NCI-H2107 treated with DMSO at 0.1 percent for 48 hours (cell line): Measurements from ENCODE around the gene BARHL1.

Experiments
- DNase-seq: peaks from one replicate; lab custom pipeline; 2025; ENCODE audit not compliant: unreplicated experiment; lab: John Stamatoyannopoulos, UW

Gene BARHL1

DNA sequence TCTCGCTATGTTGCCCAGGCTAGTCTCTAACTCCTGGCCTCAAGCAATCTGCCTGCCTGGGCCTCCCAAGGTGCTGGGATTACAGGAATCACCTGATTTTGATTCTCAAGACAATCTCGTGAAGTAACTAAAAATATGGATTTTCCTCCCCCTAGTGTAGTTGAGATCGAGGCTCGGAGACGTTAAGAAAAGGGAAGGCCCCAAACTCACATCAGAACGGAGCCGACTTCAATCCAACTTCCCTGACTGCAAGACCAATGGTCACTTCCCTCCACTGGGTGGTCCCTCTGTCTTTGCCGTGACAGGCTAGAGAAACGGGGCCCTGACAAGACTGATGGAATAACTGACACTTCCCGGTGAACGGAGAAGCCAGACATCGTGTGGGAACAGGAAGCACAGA, 28.3 kb downstream of the BARHL1 start:
- no peak for DNase-seq

DNA sequence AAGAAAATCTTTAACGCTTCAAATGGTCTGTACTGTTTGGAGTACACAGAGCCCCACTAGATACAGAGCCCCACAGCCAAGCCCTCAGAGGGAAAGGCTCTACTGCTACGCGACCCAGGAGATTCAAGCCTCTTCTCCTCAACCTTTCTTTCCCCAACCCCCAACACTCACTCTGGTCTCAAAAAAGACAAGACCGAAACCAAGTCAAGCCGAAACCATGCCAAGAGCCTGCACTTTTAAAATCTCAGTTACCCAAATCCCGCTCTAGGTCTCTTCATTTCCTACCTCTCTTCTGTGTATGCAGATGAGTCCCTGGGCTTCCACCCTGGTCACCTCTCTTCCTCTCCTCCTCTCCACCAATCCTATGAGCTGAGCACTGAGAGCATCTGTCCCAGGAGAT, 31.9 kb downstream of the BARHL1 start:
- no peak for DNase-seq

DNA sequence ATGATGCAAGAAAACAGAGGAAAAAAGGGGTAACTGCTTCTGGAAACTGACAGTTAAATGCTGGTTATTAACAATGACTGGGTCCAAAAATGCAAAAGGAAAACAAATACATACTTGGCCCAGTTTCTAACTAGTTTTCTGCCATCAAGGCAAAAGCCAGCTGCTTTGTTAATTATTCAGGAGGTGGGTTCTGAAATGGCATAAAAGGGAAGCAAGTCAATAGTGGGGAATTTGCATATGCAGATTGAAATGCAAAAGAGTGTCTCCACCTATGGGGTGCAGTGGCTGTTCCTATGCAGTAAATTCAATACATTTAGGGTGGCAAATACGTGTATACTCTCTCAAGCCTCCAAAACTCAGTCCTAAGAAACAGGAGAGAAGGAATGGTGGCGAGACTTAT, 33.4 kb downstream of the BARHL1 start:
- DNase-seq, result no peak

DNA sequence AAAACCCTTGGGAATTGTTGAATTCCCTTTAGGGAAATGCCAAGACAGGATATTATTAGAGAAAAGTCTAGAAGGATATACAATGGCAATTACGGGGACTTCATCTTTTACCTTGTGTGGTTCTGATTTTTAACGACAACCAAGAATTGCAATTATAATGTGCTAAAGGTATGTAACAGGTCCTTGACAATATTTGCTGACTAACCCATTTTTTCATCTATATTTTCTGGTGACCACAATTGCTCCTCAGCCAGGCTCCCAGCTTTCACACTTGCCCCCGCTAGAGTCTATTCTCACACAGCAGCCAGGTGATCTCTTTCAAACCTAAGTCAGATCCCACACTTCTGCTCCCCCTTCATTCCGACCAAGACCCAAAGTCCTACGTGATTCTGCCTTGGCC, 34.3 kb downstream of the BARHL1 start:
- no peak for DNase-seq

DNA sequence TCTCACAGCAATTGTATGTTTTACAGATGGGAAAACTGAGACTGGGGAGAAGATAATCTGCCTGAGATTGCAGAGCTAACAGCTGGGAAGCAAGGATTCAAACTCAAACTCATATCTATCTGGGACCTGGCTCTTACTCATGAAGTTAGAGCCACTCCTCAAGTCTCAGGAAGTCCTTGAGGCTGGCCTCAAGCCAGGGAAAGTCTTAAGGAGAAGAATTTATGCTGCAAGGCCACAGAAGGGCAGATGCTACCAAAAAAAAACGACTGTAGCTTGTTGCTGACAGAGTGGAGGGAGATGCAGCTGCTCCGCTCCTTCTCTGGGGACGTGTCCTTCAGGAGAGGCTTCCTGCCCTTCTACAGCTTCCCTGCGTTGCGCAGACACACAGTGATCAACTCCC, 39.8 kb downstream of the BARHL1 start:
- DNase-seq, result no peak

DNA sequence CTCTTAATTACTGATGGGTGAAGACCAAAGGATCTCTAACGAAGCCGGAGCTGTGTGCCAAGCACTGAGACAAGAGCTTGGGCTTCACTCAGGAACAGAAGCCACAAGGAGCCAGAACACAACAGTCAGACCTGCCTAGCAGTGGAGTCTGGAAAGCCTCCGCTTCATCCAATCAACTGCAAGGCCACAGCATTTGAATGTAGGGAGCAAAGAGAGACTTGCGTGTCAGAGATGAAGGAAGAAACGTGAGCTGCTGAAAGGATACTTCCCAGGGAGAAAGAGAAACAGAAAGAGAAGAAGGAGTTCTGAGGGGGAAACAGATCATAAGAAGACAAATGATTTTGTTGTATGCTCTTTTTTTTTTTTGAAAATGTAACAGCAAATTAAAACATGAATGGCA, 43.9 kb downstream of the BARHL1 start:
- DNase-seq, result no peak

DNA sequence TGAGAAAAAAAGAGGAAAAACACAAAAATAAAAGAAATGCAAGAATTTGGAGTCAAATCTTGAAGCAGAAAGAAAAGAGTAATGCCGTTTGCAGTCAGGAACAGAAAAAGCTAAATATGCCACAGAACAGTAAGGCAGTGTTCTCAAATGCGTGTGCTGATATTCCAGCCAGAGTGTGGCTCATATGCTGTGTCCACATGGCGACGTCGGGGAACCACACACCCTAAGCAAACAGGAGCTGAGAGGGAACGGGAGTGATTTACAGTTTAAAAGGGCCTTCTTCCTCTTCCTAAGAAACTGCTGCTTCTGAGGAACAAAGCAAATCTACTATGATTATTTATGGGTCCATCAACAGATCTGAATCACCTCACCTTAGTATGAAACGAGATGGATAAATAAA, 44.7 kb downstream of the BARHL1 start:
- no peak for DNase-seq

DNA sequence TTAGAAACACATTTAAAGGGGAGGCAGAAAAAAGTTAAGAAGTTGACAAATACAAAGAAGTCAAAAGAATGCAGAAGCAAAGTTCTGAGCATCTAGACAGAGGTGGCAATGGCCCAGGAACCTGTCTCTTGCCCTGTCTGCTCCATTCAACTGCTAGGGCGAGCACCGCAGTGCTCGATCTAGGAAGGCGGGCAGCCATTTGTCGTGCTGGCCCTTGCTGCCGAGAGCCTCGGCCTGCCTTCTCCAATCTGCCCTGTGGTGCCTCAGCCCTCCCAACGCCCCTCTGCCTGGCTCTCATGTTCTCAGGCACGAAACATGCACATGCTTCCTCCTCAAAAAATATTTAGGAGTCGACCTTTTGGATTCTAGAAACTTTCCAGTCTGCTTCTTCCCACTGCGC, 45.2 kb downstream of the BARHL1 start:
- DNase-seq, result no peak

DNA sequence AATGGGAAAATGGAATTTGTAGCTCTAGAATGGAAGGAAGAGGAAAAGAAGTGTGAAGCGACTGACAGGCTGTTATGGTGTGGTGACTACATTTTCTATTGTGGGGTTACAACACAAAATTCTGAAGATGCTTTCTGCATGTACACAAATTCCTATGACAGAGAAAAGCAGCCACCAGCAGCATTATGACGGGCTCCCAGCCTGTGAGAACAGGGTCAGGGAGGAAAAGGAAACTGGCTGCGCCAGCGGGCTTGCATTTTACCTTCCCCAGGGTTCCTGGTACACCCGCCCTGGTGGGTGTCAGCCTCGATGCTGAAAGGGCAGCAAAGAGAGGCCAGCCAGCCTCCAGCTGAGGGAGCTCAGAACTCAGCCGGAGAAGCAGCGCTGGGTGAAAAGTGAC, 46.3 kb downstream of the BARHL1 start:
- DNase-seq, result no peak

DNA sequence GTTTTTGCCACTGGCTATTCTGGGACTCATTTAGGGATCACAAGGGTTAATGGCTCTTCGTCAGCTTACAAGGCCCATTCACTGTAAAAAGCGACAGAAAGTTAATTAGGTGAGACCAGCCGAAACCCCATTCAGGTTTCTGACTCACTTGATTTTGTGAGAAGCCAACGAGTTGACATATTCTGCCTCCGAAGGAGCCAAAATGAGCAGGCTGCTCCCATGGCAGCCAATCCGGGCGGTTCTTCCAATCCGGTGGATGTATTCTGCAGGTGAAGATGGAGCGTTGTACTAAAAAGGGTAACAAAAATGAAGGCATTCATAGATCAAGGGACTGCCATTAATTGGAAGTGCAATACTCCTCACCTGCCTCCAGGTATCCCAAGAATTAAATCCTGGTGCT, 47.7 kb downstream of the BARHL1 start:
- no peak for DNase-seq

DNA sequence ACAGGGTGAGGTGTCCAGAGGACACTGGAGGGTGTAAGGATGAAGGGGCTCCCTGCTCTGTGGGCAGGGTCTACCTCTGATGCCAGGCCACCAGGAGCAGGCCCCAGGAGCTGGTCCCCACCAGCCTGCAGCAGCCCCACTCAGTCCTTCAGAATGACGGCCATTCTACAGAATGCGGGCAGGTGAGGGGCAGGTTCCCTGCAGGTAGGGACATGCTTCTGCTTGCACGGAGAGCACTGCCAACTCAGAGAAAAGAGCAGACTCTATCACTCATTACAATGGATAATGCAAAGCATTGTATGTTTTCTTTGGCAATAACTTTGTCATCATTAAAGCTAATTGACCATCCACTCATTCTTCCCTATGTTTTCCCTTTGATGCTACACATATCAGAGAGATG, 48.4 kb downstream of the BARHL1 start:
- no peak for DNase-seq

DNA sequence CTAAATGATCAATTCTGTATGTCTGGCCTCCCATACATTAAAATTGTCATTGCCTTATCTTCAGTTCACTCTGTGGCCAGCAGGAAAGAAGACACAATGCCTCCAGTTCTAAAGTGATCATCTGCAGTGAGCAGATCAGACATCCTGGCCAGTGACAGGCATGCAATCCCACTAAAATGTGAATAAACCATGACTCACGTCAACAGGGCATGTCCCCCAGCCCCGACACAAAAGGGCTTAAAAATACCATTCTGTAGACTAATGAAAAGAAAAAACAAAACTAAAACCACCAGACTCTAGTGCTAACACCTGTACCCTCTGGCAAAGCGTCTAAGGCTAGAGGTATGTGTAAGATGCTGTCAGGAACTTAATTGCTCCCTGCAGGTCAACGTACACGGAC, 48.9 kb downstream of the BARHL1 start:
- DNase-seq, result no peak

DNA sequence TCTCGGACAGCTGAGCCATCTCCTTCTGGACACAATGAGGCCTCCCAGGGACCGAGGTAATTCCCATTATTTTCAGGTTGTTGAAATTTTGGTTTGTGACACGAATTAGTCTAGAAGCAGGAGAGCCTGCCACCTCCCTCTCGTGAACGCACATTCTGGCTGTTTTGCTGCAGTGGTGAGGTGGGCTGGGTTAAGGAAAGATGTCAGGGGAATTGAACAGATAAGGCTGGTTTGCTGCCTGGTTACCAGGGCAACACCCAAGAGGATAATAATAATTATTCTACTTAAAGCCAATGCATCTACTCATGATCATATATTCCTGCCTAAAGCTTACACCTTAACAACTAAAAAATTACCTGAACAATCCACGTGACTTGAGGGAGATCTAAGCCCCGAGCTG, 49.3 kb downstream of the BARHL1 start:
- DNase-seq, result no peak

DNA sequence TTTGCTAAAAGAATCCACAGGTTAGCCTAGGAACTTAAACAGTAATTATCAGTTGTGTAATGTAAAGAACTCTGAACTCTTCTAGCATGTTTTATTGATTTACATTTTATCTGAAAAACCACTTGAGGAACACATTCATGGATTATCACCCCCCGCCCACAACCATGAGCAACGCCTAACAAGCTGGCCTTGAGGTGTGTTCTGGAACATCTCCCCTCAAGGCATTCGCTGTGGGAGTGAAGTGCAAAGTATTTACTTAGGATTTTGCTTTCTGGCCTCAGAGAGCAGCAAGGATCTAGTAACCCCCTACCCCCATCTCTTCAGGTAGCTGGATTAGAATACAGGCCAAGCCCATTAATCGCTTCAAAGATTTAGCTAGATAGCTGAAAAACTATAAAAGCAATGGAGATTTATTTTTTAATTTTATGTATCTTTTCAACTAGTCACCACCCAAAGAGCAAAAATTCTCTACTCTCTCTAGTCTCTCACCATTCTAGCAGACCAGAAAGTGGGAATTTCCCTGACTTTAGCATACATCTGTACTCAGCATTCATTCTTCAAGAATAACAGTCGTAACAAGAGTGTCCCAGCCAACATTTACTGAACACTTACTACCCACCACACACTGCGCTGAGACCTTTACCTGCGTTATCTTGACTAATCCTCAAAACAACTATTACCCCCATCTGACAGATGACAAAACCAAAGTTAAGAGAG, 50.2 kb downstream of the BARHL1 start:
- no peak for DNase-seq

DNA sequence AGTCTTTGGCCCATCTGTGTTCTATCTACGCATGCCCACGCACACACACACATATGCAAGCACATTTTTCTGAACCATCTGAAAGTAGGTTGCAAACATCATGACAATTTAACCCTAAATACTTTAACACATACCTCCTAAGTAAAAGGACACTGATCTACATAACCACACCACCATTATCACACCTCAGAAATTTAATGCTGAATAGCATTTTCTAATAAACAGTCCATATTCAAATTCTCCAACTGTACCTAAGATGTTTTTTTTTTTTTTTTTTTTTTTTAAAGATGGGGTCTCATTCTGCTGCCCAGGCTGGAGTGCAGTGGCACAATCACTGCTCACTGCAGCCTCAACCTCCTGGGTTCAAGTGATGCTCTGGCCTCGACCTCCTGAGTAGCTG, 51.9 kb downstream of the BARHL1 start:
- no peak for DNase-seq

DNA sequence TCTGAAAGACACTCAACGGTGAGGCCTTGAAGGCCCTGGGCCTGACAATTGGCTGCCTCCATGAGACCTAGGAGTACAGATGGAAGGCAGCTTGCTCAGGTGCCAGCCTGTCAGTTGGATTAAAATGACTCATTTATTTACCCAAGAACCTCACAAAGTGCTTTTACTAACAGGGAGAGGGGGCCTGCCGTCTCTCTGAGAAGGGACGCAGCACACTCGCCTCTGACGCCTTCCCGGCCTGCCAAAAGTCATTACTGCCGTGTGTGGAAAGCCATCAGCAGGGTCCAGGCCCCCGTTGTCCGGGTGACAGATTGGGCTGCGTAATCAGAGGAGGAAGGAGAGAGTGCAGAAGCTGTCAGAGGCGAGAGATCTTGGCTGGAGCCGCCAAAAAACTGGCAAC, 54.9 kb downstream of the BARHL1 start:
- DNase-seq, result peak; percentile 14

DNA sequence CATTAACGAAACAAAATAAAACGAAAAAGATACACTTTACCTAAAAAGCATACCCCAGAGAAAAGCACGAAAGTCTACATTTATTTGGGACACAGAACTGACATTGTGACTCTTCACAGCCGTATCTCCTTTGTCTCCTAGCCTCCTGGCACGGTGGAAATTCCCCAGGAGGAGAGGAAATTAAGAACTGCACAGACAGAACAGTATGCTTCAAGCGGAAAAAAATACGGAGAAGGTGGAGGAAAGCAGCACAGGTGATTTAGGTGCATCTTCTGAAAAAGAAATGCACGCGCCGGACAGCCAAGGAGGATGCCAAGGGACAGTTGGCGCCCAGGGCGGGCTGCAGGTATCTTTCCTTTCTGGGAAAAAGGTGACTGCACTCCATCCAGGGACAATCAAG, 55.4 kb downstream of the BARHL1 start:
- DNase-seq, result no peak

DNA sequence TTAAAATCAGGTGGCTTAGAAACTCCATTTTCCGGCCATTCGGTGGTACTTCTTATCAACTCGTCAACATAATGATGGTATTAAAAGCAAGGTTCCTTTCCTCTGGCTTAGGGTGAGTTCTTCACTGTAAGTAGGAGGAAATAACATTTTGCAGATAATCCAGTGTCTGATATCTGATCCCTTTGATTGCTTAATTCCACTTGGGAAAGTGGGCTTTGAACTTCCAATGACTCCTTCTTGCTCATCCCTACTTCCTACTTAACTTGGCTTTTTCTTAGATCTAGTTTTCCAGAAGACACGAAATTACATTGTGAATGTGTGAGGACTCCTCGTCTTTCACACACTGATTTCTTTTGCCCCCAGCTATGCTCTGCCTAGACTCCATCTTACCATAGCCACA, 55.8 kb downstream of the BARHL1 start:
- no peak for DNase-seq

DNA sequence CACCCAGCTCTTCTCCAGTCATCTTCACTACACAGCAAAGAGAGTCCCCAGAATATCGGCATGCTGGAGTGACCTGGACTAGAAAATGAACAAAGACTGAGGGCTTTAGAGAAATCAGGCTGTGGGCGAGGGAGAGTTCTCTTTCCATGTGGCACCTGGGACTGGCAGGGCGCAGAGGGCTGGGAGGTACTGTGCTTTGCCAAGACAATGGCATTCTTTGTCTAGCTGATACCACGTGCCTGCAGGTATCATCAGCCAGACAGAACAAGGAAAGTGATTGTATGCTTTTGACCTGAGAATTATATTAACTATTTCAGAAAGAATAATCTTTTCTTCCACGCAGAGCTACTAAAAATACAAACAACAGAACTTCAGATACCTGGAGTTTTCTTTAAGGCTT, 56.9 kb downstream of the BARHL1 start:
- no peak for DNase-seq
